Liver (tissue), 9 donors: ENCODE results near the gene CLN6. TPM values are rescaled to one million over a fixed set of nuclear protein-coding genes. Genes with fewer than 3 reads are reported as not detected.

Source experiments
- DNase-seq: peaks from one replicate; pipeline ENCODE4 v3.0.0-alpha.2; 2017; ENCODE audit warnings: low spot score
- H3K27ac ChIP-seq, 2 donors: one replicate each; pipeline ENCODE4 v1.7.0; 2013; ENCODE audit warnings: inconsistent platforms in 2 of 2, low read length in 2 of 2, control low read depth in 1 of 2, low read depth in 1 of 2, mild to moderate bottlenecking in 1 of 2
- H3K27me3 ChIP-seq, 4 donors: one replicate each; pipeline versions ENCODE4 v1.6.1 to v1.7.0; 2013; ENCODE audit warnings: low read length in 3 of 4, inconsistent platforms in 1 of 4, mild to moderate bottlenecking in 1 of 4, moderate library complexity in 1 of 4; ENCODE audit not compliant: control insufficient read depth in 4 of 4, insufficient read depth in 4 of 4
- H3K36me3 ChIP-seq, 4 donors: one replicate each; pipeline versions ENCODE4 v1.6.1 to v1.7.0; 2013; ENCODE audit warnings: low read length in 3 of 4, mild to moderate bottlenecking in 3 of 4, low read depth in 1 of 4, moderate library complexity in 1 of 4; ENCODE audit not compliant: control insufficient read depth in 4 of 4, insufficient read depth in 3 of 4
- H3K4me1 ChIP-seq, 4 donors: one replicate each; pipeline versions ENCODE4 v1.6.1 to v1.7.0; 2013; ENCODE audit warnings: low read length in 3 of 4, mild to moderate bottlenecking in 3 of 4, moderate library complexity in 1 of 4; ENCODE audit not compliant: control insufficient read depth in 4 of 4, insufficient read depth in 4 of 4
- H3K4me3 ChIP-seq, 3 donors: one replicate each; pipeline versions ENCODE4 v1.6.1 to v1.7.0; 2013; ENCODE audit warnings: low read length in 3 of 3, control low read depth in 1 of 3, low read depth in 1 of 3, mild to moderate bottlenecking in 1 of 3
- H3K9ac ChIP-seq, 2 donors: one replicate each; pipeline ENCODE4 v1.7.0; 2013; ENCODE audit warnings: low read length in 2 of 2, mild to moderate bottlenecking in 2 of 2, moderate library complexity in 2 of 2, control low read depth in 1 of 2, low read depth in 1 of 2
- H3K9me3 ChIP-seq, 4 donors: one replicate each; pipeline versions ENCODE4 v1.6.1 to v1.7.0; 2013; ENCODE audit warnings: low read length in 3 of 4; ENCODE audit not compliant: control insufficient read depth in 4 of 4
- CTCF ChIP-seq: fragments of 150-350 bp; IDR thresholded peaks from 2 replicates; pipeline ENCODE4 v1.5.1; 2017; ENCODE audit warnings: improper control_type of control experiment, low read depth, low read length; ENCODE audit not compliant: missing input control
- EGR1 ChIP-seq, 2 donors: IDR thresholded peaks; 2 replicates each; pipeline ENCODE4 v1.6.1; 2016 to 2018; ENCODE audit warnings: antibody characterized with exemption in 2 of 2, low read depth in 2 of 2
- FOXA1 ChIP-seq: IDR thresholded peaks from 2 replicates; pipeline ENCODE4 v1.6.1; 2016; ENCODE audit warnings: antibody characterized with exemption
- FOXA2 ChIP-seq: IDR thresholded peaks from 2 replicates; pipeline ENCODE4 v1.6.1; 2016; ENCODE audit warnings: antibody characterized with exemption
- GABPA ChIP-seq, 2 donors: IDR thresholded peaks in 1 of 2; conservative IDR thresholded peaks in 1 of 2; 2 replicates each; pipeline ENCODE4 v1.6.1; 2016; ENCODE audit warnings: antibody characterized with exemption in 2 of 2, mild to moderate bottlenecking in 1 of 2, moderate library complexity in 1 of 2
- JUND ChIP-seq, 2 donors: IDR thresholded peaks; 2 replicates each; pipeline ENCODE4 v1.6.1; 2016; ENCODE audit warnings: antibody characterized with exemption in 2 of 2
- MAX ChIP-seq: IDR thresholded peaks from 2 replicates; pipeline ENCODE4 v1.6.1; 2016; ENCODE audit warnings: antibody characterized with exemption
- RAD21 ChIP-seq, 2 donors: IDR thresholded peaks; 2 replicates each; pipeline ENCODE4 v1.6.1; 2016; ENCODE audit warnings: antibody characterized with exemption in 2 of 2, mild to moderate bottlenecking in 2 of 2
- REST ChIP-seq: IDR thresholded peaks from 2 replicates; pipeline ENCODE4 v1.6.1; 2016; ENCODE audit warnings: antibody characterized with exemption, mild to moderate bottlenecking
- RXRA ChIP-seq, 2 donors: IDR thresholded peaks; 2 replicates each; pipeline ENCODE4 v1.6.1; 2017 to 2018; ENCODE audit warnings: antibody characterized with exemption in 2 of 2, mild to moderate bottlenecking in 1 of 2
- WGBS: extraction: QIAGEN DNeasy Blood & Tissue Kit; methylation state at CpG from one replicate; pipeline ENCODE4 v1.1.7; 2013; 5-methylcytosine and 5-hydroxymethylcytosine counted together
- polyA plus RNA-seq, 2 donors: library from polyadenylated mRNA; stranded (reverse) in 1 of 2; unstranded in 1 of 2; fragments of 200-250 nt in 1 of 2; fragments of >200 nt in 1 of 2; fragmentation: Nextera tagmentation in 1 of 2; extraction: Ambion mirVana in 1 of 2; gene quantifications; one replicate each; pipeline versions ENCODE4 v1.2.1 to v1.2.3, GENCODE V29; 2013 to 2015
- total RNA-seq, 2 donors: library from RNA; depleted of rRNA; stranded (reverse); fragments of >200 nt; gene quantifications; one replicate each; pipeline ENCODE4 v1.2.3, GENCODE V29; 2014
- donor health status: healthy.
- donor health status: healthy.
- donor health status: healthy.
- donor health status: healthy.
- donor health status: healthy.

Gene CLN6
- total and polyA plus RNA-seq, 4 donors: 7.2 to 21.2 (median 15.4) TPM

- TF ChIP-seq EGR1 (IDR thresholded peaks at IDR 0.05; ENCODE audit: low read depth in 2 of 2) (no peak), RXRA (IDR thresholded peaks at IDR 0.05) (no peak), JUND (IDR thresholded peaks at IDR 0.05) (no peak), FOXA1 (no peak), FOXA2 (no peak), REST (no peak)
Measured at GRCh38 chr15:68209735-68210408, 19.7 kb downstream of the CLN6 start (continued).

GRCh38 chr15:68209272-68209671, 20.3 kb downstream of the CLN6 start:
- no peaks in the 10 kb centered on the region for H3K9me3 ChIP-seq
- H3K27me3 ChIP-seq: no peaks in the 10 kb centered on the region
- WGBS: 82% methylated on average over 7 of the region's 7 CpGs
- DNase-seq: no peak
- TF ChIP-seq REST (no peak), EGR1 (IDR thresholded peaks at IDR 0.05; ENCODE audit: low read depth in 2 of 2) (no peak), CTCF (no peak), RAD21 (IDR thresholded peaks at IDR 0.05) (no peak), JUND (IDR thresholded peaks at IDR 0.05) (no peak), GABPA (IDR thresholded peaks at IDR 0.05 in 1 of 2, conservative IDR thresholded peaks at IDR 0.05 in 1 of 2) (no peak), MAX (no peak)
- no peak overlapping the region for H3K27ac ChIP-seq
- H3K4me3 ChIP-seq: no peak overlapping the region
- no peaks in the 10 kb centered on the region for H3K36me3 ChIP-seq
- H3K9ac ChIP-seq: no peak overlapping the region
- H3K4me1 ChIP-seq: peaks cover 10 to 26% (median 18%) of the 10 kb centered on the region in 4 donors
